Activated naive CD4-positive, alpha-beta T cell treated with anti-CD3 and anti-CD28 coated beads, Interleukin-2, amount 50 U/mL, for 24 hours (primary cell): ENCODE results near the gene CFB.
"Not testable (repeated sequence)": the region's sequence is repeated elsewhere in the genome, so short reads cannot be mapped to it uniquely, and the experiment has no call there.

Experiments
- H3K27ac Mint-ChIP-seq: one replicate; pipeline ENCODE4 v1.8.0; 2021; ENCODE audit warnings: mild to moderate bottlenecking, mixed read lengths
- H3K27me3 Mint-ChIP-seq: one replicate; pipeline ENCODE4 v1.8.0; 2021; ENCODE audit warnings: mixed read lengths
- H3K36me3 Mint-ChIP-seq: one replicate; pipeline ENCODE4 v1.8.0; 2021; ENCODE audit warnings: mixed read lengths
- H3K4me1 Mint-ChIP-seq: one replicate; pipeline ENCODE4 v1.8.0; 2021; ENCODE audit warnings: mixed read lengths
- H3K4me3 Mint-ChIP-seq: one replicate; pipeline ENCODE4 v1.8.0; 2021; ENCODE audit warnings: mild to moderate bottlenecking, mixed read lengths
- H3K9me3 Mint-ChIP-seq: one replicate; pipeline ENCODE4 v1.8.0; 2021; ENCODE audit warnings: mixed read lengths

CFB gene

DNA sequence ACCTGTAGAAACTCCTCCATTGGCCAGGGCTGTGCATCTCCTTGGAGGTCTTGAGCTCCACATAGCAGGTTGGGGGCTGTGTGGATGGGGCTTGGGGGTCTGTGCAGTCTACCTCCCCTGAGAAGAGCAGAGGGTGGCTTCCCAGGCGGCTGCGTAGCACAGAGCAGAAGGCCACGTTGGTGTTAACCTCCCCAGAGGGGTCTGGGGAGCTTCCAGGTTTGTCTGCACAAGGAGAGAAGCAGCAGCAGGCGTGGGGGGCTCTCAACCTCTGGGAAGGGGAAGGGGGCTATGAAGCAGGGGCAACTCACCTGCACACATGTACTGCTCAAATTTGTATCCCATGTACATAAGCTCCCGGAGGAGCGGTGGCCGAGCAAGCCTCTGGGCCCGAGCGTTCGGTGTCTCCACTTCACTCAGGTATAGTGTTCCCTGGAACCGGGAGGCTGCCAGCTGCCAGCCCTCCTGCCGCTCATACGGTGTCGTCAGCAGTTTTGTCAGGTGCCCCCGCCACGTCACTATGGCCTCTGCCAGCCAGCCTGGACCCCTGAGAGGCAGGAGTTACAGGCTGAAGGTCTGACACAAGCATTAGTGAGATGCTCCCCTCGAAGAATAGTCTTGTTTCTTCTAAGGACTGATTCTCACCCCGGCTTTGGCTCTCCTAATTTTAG, 24.8 kb downstream of the CFB start:
- no peaks in the 10 kb centered on the region for H3K27me3 Mint-ChIP-seq
- H3K4me1 Mint-ChIP-seq, result peaks cover 47% of the 10 kb centered on the region
- no peaks in the 10 kb centered on the region for H3K9me3 Mint-ChIP-seq
- H3K4me3 Mint-ChIP-seq, result peak overlapping the region; percentile 84
- peaks cover 9% of the 10 kb centered on the region for H3K36me3 Mint-ChIP-seq
- H3K27ac Mint-ChIP-seq, result peak overlapping the region; percentile 99

DNA sequence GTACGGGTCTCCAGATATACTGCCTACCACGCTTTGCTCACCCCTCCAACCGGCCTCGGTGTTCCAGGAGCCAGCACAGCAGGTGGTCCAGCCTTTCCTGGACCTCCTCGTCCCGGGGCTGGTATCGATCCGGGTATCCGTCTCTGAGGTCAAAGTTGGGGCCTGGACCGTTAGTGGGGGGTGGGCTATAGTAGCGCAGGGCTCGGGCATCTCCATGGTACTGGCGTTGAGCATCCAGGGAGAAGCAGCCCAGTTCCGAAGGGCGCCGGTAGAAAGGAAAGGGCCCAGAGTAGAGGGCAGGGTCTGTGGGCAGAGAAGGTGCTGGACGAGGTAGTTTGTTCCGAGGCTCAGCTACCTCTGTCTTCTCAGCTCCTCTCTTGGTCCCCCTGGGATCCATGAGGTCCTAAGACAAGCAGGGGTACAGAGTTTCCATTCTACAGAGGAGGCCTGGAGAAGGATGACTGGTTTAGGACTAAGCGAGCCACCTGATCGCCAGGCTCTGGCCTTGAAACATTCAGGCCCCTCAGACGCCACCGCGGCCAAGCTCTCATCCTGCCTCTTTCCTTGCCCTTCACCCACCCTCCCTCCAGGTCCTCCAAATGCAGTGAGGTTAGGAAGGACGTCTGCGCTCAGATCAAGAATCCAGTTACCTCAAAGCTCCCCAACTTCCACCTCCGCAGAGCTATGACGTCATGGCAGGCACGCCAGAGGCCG, 25.5 kb downstream of the CFB start:
- no peaks in the 10 kb centered on the region for H3K9me3 Mint-ChIP-seq
- H3K27ac Mint-ChIP-seq, result peak overlapping the region; percentile 99
- H3K4me3 Mint-ChIP-seq, result peak overlapping the region; percentile 84
- H3K4me1 Mint-ChIP-seq, result peaks cover 47% of the 10 kb centered on the region
- peaks cover 9% of the 10 kb centered on the region for H3K36me3 Mint-ChIP-seq
- H3K27me3 Mint-ChIP-seq, result no peaks in the 10 kb centered on the region

DNA sequence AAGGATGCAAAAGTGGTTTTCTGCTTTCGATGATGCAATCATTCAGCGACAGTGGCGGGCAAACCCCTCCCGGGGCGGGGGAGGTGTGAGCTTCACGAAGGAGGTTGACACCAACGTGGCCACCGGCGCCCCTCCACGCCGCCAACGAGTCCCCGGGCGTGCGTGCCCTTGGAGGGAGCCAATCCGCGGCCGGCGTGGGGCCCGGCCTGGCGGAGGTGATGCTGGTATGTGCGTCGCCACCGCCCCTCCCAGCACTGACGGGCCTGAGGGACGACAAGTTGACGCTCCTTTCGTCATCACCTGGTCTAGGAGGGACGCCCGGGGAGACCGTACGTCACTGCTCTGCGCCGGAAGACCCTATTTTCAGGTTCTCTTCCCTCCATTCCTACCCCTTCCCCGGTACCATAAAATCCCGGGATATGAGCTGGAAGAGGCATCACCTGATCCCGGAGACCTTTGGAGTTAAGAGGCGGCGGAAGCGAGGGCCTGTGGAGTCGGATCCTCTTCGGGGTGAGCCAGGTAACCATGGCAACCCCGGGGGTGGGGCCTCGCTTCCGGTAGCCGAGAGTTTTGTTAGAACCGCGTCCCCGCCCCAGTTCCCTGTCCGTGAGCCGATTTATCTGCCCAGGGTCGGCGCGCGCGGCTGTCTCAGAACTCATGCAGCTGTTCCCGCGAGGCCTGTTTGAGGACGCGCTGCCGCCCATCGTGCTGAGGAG, 26.3 kb downstream of the CFB start, which contains the start of gene DXO:
Gene DXO (minus strand): TSS at position 146 of the 716 bp plus-strand sequence. CDS start 463 bp downstream, outside the sequence.
- Mint-ChIP-seq H3K36me3 (peaks cover 9% of the 10 kb centered on the region), H3K9me3 (no peaks in the 10 kb centered on the region), H3K4me1 (peaks cover 47% of the 10 kb centered on the region), H3K27ac (peak within 1 kb of the TSS; percentile 99), H3K27me3 (no peaks in the 10 kb centered on the region), H3K4me3 (peak within 1 kb of the TSS; percentile 84)

DNA sequence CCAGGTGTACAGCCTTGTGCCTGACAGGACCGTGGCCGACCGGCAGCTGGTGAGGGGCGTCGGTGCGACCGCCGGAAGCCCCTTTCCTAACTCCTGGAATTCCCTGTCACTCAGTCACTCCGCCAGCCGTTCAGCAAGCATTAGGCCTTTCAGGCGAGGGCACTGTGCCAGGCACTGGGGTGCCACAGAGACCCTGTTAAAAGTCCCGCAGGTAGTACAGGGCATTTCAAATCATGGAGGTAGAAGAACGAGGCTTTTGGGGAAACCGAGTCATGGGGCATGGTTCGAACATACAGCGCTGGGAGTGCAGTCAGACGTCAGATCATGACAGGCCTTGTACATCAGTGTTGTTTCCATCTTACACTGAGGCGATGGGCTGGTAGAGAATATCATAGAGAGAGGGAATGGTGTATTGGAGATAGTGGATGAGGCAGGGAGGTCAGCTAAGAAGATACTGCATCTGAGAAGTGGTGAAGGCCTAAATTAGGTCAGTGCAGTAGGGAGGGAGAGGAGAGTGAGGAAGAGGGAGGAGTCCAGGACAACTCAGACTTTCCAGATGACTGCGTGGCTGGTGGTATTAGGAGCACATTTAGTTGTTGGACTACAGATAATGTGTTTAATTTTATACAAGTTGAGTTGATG, 26.9 kb downstream of the CFB start:
- Mint-ChIP-seq H3K27me3 (no peaks in the 10 kb centered on the region), H3K4me1 (peaks cover 47% of the 10 kb centered on the region), H3K36me3 (peaks cover 9% of the 10 kb centered on the region), H3K9me3 (no peaks in the 10 kb centered on the region), H3K4me3 (peak overlapping the region; percentile 84), H3K27ac (peak overlapping the region; percentile 99)

DNA sequence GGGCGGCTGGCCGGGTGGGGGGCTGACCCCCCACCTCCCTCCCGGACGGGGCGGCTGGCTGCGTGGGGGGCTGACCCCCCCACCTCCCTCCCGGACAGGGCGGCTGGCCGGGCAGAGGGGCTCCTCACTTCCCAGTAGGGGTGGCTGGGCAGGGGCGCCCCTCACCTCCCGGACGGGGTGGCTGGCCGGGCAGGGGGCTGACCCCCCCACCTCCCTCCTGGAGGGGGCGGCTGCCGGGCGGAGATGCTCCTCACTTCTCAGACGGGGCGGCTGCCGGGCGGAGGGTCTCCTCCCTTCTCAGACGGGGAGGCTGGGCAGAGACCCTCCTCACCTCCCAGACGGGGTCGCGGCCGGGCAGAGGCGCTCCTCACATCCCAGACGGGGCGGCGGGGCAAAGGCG, 30.2 kb downstream of the CFB start:
- not testable (repeated sequence) for H3K4me3 Mint-ChIP-seq, H3K27ac Mint-ChIP-seq, H3K9me3 Mint-ChIP-seq, H3K27me3 Mint-ChIP-seq, H3K36me3 Mint-ChIP-seq
- H3K4me1 Mint-ChIP-seq, result peaks cover 45% of the 10 kb centered on the region

DNA sequence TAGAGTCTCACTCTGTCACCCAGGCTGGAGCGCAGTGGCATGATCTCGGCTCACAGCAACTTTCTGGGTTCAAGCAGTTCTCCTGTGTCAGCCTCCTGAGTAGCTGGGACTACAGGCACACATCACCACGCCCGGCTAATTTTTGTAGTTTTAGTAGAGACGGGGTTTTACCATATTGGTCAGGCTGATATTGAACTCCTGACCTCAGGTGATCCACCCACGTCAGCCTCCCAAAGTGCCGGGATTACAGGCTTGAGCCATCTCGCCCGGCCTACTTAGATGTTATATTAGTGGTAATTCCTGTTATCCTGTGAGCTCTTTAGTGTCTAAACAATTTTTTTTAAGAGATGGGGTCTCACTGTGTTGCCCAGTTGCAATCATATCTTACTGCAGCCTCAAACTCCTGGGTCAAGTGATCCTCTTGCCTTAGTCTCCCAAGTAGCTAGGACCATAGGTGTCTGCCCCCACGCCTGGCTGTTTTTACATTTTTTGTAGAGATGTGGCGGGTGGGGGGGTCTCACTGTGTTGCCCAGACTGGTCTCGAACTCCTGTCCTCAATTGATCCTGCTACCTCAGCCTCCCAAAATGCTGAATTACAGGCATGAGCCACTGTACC, 32.0 kb downstream of the CFB start:
- H3K4me1 Mint-ChIP-seq, result peaks cover 32% of the 10 kb centered on the region
- peaks cover 2% of the 10 kb centered on the region for H3K36me3 Mint-ChIP-seq
- no peaks in the 10 kb centered on the region for H3K9me3 Mint-ChIP-seq
- no peak overlapping the region for H3K27ac Mint-ChIP-seq
- H3K27me3 Mint-ChIP-seq, result no peaks in the 10 kb centered on the region
- H3K4me3 Mint-ChIP-seq, result no peak overlapping the region

DNA sequence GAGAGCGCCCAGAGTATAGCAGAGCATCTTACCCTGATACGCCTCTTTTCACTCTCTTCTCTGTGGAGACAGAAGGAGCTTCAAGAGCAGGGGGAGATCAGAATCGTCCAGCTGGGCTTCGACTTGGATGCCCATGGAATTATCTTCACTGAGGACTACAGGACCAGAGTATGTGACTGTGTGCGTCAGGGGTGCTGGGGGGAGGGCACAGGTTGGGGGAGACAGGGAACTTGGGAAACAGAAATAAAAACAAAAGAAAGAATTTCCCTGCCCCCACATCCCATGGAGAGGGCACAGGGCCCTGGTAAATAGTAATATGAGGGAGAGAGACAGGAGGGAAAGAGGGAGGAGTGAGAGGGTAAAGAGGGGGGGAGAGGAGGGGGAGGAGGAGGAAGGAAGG, 32.9 kb downstream of the CFB start:
- peak overlapping the region; percentile 41 for H3K27ac Mint-ChIP-seq
- no peak overlapping the region for H3K4me3 Mint-ChIP-seq
- peaks cover 2% of the 10 kb centered on the region for H3K36me3 Mint-ChIP-seq
- no peaks in the 10 kb centered on the region for H3K27me3 Mint-ChIP-seq
- no peaks in the 10 kb centered on the region for H3K9me3 Mint-ChIP-seq
- peaks cover 23% of the 10 kb centered on the region for H3K4me1 Mint-ChIP-seq

DNA sequence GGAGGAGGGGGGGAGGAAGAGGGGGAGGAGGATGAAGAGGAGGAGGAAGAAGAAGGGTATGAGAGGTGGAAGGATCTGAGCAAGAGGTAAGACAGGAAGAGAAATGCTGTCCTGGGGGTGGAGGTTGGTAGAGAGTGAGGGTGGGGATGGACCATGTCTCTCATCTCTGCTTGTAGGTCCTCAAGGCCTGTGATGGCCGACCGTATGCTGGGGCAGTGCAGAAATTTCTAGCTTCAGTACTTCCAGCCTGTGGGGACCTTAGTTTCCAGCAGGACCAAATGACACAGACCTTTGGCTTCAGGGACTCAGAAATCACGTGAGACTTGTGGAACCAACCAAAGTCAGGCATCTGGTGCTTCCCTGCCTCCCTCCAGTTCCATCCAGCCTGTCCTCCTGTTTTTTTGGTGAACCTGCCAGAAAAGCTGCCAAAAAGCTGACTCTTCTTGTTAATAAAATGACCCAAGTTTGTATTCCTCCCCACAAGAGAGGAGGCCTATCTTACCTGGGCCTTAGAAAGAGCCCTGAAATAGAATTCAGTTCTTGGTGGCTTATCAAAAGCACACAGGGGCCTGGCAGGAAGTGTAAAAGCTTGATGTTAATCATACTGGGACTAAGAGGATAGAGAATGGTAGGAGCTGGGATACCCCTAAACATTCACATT, 33.5 kb downstream of the CFB start:
- Mint-ChIP-seq H3K9me3 (no peaks in the 10 kb centered on the region), H3K27me3 (no peaks in the 10 kb centered on the region), H3K36me3 (peaks cover 2% of the 10 kb centered on the region), H3K27ac (peak overlapping the region; percentile 60), H3K4me3 (no peak overlapping the region), H3K4me1 (peaks cover 18% of the 10 kb centered on the region)

DNA sequence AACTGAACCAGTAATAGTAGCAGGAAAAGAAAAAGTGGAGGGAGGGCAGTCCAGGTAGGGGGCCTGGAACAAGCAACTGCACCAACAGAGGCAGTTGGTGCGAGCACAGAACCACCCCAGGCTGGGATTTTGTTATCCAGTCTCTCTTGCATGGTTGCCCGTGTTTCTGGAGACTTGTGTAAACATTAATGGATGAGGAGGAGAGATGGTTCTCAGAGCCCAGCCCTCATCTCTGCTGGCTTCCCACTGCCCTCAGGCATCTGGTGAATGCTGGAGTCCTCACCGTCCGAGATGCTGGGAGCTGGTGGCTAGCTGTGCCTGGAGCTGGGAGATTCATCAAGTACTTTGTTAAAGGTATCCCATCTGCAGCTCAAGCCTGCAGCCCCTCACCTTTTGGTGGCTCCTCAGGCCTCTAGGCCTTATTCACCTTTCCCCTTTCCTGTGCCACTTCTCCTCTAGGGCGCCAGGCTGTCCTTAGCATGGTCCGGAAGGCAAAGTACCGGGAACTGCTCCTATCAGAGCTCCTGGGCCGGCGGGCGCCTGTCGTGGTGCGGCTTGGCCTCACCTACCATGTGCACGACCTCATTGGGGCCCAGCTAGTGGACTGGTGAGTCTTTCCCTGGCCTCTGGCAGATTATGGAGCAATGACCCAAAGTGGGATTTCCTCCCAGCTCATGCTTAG, 34.4 kb downstream of the CFB start:
- H3K9me3 Mint-ChIP-seq, H3K4me3 Mint-ChIP-seq, H3K27ac Mint-ChIP-seq: not testable (repeated sequence)

DNA sequence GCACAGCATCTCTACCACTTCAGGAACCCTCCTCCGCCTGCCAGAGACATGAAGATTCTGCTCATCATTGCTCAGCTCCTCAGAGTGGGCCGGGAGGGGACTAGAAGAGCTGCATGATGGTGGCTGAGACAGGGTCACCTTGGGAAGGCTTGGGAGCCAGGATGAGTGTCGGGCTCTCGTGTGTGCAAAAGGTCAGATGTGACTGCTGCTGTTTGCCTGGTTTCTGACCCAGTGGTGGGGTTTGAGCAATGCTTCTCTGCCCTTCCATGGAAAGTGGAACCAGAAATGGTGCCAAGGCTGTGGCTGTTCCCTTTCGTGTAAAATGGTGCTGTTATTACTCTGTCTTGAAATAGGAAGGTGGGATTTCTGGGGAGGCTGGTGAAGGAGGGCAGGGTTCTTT, 35.1 kb downstream of the CFB start:
- not testable (repeated sequence) for H3K4me3 Mint-ChIP-seq, H3K9me3 Mint-ChIP-seq, H3K36me3 Mint-ChIP-seq, H3K27ac Mint-ChIP-seq, H3K27me3 Mint-ChIP-seq
- H3K4me1 Mint-ChIP-seq, result peaks cover 14% of the 10 kb centered on the region

More for the DNA sequence above, 34.4 kb downstream of the CFB start:
- H3K36me3 Mint-ChIP-seq, H3K27me3 Mint-ChIP-seq: not testable (repeated sequence)
- peaks cover 14% of the 10 kb centered on the region for H3K4me1 Mint-ChIP-seq

DNA sequence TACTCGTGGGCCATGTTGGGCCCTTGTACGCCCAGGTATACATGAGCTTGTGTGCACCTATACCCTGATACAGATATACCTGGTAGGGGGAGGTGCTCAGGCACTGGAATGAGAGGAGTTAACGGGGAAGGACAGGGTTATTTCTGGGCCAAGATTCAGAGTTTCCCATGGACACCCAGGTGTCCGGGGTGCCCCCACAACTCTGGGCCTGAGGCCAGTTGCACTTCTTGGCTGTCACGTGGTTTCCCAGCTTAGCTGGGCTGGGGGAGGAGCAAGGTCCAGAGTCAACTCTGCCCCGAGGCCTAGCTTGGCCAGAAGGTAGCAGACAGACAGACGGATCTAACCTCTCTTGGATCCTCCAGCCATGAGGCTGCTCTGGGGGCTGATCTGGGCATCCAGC, 35.8 kb downstream of the CFB start, which contains the start of gene C4A:
Gene C4A (plus strand): TSS at position 314 of the 400 bp plus-strand sequence. CDS start 51 bp downstream, at position 365.
- not testable (repeated sequence) for H3K36me3 Mint-ChIP-seq, H3K27me3 Mint-ChIP-seq, H3K9me3 Mint-ChIP-seq, H3K27ac Mint-ChIP-seq, H3K4me3 Mint-ChIP-seq
- H3K4me1 Mint-ChIP-seq, result peaks cover 14% of the 10 kb centered on the region

DNA sequence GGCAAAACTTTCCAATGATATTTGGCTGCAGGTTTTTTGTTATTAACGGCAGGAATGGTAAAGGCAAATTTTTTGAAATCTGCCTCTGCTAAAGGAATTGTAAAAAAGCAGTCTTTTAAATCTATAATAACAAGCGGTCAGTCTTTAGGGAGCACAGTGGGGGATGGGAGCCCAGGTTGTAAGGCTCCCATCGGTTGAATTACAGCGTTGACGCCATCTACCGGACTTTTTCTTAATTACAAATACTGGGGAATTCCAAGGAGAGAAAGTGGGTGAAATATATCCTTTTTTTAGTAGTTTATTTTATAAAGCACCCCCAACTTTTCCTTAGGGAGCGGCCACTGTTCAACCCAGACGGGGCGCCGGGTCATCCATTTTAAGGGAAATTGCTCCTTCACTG, 43.5 kb downstream of the CFB start:
- not testable (repeated sequence) for H3K36me3 Mint-ChIP-seq, H3K27ac Mint-ChIP-seq, H3K4me1 Mint-ChIP-seq, H3K4me3 Mint-ChIP-seq, H3K9me3 Mint-ChIP-seq, H3K27me3 Mint-ChIP-seq

DNA sequence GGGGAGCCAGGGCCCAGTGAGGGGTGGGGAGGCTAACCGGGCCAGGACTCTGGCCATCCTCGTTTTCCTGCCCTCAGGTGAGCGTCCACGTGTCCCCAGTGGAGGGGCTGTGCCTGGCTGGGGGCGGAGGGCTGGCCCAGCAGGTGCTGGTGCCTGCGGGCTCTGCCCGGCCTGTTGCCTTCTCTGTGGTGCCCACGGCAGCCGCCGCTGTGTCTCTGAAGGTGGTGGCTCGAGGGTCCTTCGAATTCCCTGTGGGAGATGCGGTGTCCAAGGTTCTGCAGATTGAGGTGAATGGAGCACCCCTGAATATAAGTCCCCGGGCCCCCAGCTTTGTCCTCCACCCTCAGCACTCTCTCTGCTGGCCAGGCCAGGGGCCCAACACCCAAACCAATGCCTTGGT, 48.5 kb downstream of the CFB start:
- H3K27me3 Mint-ChIP-seq, H3K27ac Mint-ChIP-seq, H3K4me3 Mint-ChIP-seq, H3K36me3 Mint-ChIP-seq, H3K4me1 Mint-ChIP-seq, H3K9me3 Mint-ChIP-seq: not testable (repeated sequence)

DNA sequence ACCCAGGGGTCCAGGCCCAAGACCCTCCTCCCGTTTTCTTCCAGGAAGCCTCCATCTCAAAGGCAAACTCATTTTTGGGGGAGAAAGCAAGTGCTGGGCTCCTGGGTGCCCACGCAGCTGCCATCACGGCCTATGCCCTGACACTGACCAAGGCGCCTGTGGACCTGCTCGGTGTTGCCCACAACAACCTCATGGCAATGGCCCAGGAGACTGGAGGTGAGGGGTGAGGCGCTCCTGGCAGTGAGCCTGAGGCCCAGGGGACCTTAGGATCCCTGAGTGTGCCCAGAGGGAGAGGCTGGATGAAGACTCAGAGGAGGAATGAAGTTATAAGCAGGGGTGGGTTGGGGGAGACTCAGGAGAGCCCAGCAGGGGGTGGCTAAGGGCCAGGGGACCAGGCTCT, 50.5 kb downstream of the CFB start:
- not testable (repeated sequence) for H3K27ac Mint-ChIP-seq, H3K36me3 Mint-ChIP-seq, H3K27me3 Mint-ChIP-seq, H3K4me3 Mint-ChIP-seq, H3K4me1 Mint-ChIP-seq, H3K9me3 Mint-ChIP-seq
